Measurements from ENCODE around the gene CCDC85A.
A peak's percentile ranks its signal among the peaks of the same experiment; 100 is the strongest.

DNA sequence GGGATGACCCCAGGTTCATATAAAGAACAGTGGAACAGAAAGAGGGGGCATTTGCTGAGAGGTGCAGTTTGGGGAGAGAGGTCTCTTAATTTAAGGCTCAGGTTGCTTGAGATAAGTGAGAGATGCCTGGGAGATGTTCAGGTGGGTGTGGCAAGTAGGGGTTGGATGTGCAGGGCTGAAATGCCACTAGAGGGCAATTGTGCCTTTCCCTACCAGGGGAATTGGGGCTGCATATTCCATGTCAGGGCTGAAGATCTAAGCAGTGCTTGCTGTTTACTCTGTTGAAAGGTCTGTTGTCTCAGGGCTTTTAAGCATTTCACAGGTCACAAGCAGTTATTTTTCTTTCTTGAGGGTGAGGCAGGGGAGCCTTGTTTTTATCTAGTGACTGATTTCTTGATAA lies 7.8 kb downstream of the CCDC85A start:
- TF ChIP-seq, protein P1, sequence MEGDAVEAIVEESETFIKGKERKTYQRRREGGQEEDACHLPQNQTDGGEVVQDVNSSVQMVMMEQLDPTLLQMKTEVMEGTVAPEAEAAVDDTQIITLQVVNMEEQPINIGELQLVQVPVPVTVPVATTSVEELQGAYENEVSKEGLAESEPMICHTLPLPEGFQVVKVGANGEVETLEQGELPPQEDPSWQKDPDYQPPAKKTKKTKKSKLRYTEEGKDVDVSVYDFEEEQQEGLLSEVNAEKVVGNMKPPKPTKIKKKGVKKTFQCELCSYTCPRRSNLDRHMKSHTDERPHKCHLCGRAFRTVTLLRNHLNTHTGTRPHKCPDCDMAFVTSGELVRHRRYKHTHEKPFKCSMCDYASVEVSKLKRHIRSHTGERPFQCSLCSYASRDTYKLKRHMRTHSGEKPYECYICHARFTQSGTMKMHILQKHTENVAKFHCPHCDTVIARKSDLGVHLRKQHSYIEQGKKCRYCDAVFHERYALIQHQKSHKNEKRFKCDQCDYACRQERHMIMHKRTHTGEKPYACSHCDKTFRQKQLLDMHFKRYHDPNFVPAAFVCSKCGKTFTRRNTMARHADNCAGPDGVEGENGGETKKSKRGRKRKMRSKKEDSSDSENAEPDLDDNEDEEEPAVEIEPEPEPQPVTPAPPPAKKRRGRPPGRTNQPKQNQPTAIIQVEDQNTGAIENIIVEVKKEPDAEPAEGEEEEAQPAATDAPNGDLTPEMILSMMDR (IDR thresholded peaks at IDR 0.05): peak in 1 of 6 experiments; percentile 26
- no peak for TF ChIP-seq POLR2A (IDR thresholded peaks at IDR 0.05)

Data from esophagus squamous epithelium (tissue), 4 donors.